Lower leg skin (tissue), 4 donors: ENCODE data around the gene WDR74. TPM values are rescaled to one million over a fixed set of nuclear protein-coding genes. Genes with fewer than 3 reads are reported as not detected.
A peak's percentile ranks its signal among the peaks of the same experiment; 100 is the strongest.

ENCODE experiments used
- DNase-seq, 2 donors: peaks; one replicate each; pipeline ENCODE4 v3.0.0-alpha.2; 2019; ENCODE audit warnings: low spot score in 2 of 2
- H3K4me3 ChIP-seq: fragments of 200-600 bp; sonication (generic); 2 replicates; pipeline ENCODE4 v1.5.1; 2017; ENCODE audit warnings: mild to moderate bottlenecking, low read depth; ENCODE audit not compliant: poor library complexity, severe bottlenecking
- CTCF ChIP-seq, 3 donors: fragments of 450-650 bp; IDR thresholded peaks; one replicate each; pipeline ENCODE4 v1.5.1; 2016; ENCODE audit warnings: antibody characterized with exemption in 3 of 3, mild to moderate bottlenecking in 3 of 3, moderate library complexity in 2 of 3
- POLR2A ChIP-seq, 2 donors: fragments of 450-650 bp; IDR thresholded peaks; one replicate each; pipeline ENCODE4 v1.6.1; 2016 to 2017; ENCODE audit warnings: antibody characterized with exemption in 2 of 2, mild to moderate bottlenecking in 1 of 2, moderate library complexity in 1 of 2
- WGBS, 2 donors: methylation state at CpG; one replicate each; pipeline ENCODE4 v1.1.5; 2018; 5-methylcytosine and 5-hydroxymethylcytosine counted together
- intact Hi-C: fragments of 100-400 bp; cut with DNase I; formaldehyde crosslinking; loops from one replicate; pipeline ENCODE4 v1.15.0; 2023; ENCODE audit warnings: low total_unique reads
- total RNA-seq, 4 donors: library from RNA; depleted of rRNA; stranded (reverse); fragments of >200 nt; gene quantifications; one replicate each; pipeline ENCODE4 v1.1.0, GENCODE V29; 2016

WDR74 gene
- total RNA-seq, 4 donors from 2014 or later: 49.7 to 93.8 (median 64.3) TPM

GRCh38 chr11:62882788-62883501 lies 43.6 kb upstream of the WDR74 start:
- peak overlapping the region; percentile 65 for H3K4me3 ChIP-seq
- no peak for DNase-seq
- 22 to 37% methylated on average over 5 of the region's 5 CpGs for WGBS, 2 donors
- TF ChIP-seq POLR2A (IDR thresholded peaks at IDR 0.05): no peak
- TF ChIP-seq CTCF (IDR thresholded peaks at IDR 0.05): no peak
- intact Hi-C loops: no loop called here

- no peak for DNase-seq
- H3K4me3 ChIP-seq: peak overlapping the region; percentile 65
- intact Hi-C loops: no loop called here
- WGBS, 2 donors: 13 to 23% methylated on average over 6 of the region's 6 CpGs
- TF ChIP-seq CTCF (IDR thresholded peaks at IDR 0.05): no peak
- no peak for TF ChIP-seq POLR2A (IDR thresholded peaks at IDR 0.05)
Measured at GRCh38 chr11:62882431-62882749, 43.0 kb upstream of the WDR74 start.

GRCh38 chr11:62881579-62882430 lies 42.4 kb upstream of the WDR74 start:
- 2% methylated on average over 21 of the region's 21 CpGs for WGBS, 2 donors
- DNase-seq: peak; percentile 99 to 100
- peak overlapping the region; percentile 96 for H3K4me3 ChIP-seq
- TF ChIP-seq CTCF (IDR thresholded peaks at IDR 0.05) (no peak), POLR2A (IDR thresholded peaks at IDR 0.05) (no peak)
- intact Hi-C loops: no loop called here

GRCh38 chr11:62880803-62881578 lies 41.6 kb upstream of the WDR74 start, which contains the start of gene SLC3A2:
Gene SLC3A2 (plus strand): TSS chr11:62880896. CDS start chr11:62881024, 128 bp downstream.
- intact Hi-C loops: no loop called here
- peak; percentile 84 to 98 for DNase-seq
- H3K4me3 ChIP-seq: peak within 1 kb of the TSS; percentile 96
- WGBS, 2 donors: 0 to 1% methylated on average over 38 to 52 of the region's 69 CpGs
- peak in 1 of 2 donors; percentile 97 for TF ChIP-seq POLR2A (IDR thresholded peaks at IDR 0.05)
- no peak for TF ChIP-seq CTCF (IDR thresholded peaks at IDR 0.05)

- DNase-seq: peak in 1 of 2 donors; percentile 90
- WGBS, 2 donors: 1 to 2% methylated on average over 16 of the region's 16 CpGs
- TF ChIP-seq CTCF (IDR thresholded peaks at IDR 0.05) (no peak), POLR2A (IDR thresholded peaks at IDR 0.05) (no peak)
- intact Hi-C loops: no loop called here
- peak overlapping the region; percentile 96 for H3K4me3 ChIP-seq
Measured at GRCh38 chr11:62880231-62880802, 40.9 kb upstream of the WDR74 start.
